Measurements from ENCODE around the gene PAWR. TPM values are rescaled to one million over a fixed set of nuclear protein-coding genes. Genes with fewer than 3 reads are reported as not detected.
A peak's percentile ranks its signal among the peaks of the same experiment; 100 is the strongest.

Gene PAWR
- total and polyA plus RNA-seq, 9 donors, result 26.4 to 125 (median 72.8) TPM

GRCh38 chr12:79725987-79726386 is 35.2 kb upstream of the PAWR start:
- no peaks in the 10 kb centered on the region for H3K27me3 ChIP-seq
- WGBS, 3 donors, result 66 to 92% (median 78%) methylated on average over 1 of the region's 1 CpG
- no peak overlapping the region for H3K27ac ChIP-seq
- intact Hi-C loops (cut with DNase I), result no loop called here
- TF ChIP-seq EP300 (IDR thresholded peaks at IDR 0.05), result no peak
- no peak for TF ChIP-seq POLR2A (IDR thresholded peaks at IDR 0.05)
- TF ChIP-seq CTCF (IDR thresholded peaks at IDR 0.05), result no peak
- no peaks in the 10 kb centered on the region for H3K36me3 ChIP-seq
- no peak overlapping the region for H3K4me3 ChIP-seq
- no peaks in the 10 kb centered on the region for H3K4me1 ChIP-seq (ENCODE audit: insufficient read depth)
- DNase-seq, result no peak
- no peaks in the 10 kb centered on the region for H3K9me3 ChIP-seq

GRCh38 chr12:79717006-79717405 is 26.2 kb upstream of the PAWR start:
- 95 to 97% (median 96%) methylated on average over 4 of the region's 4 CpGs for WGBS, 3 donors
- intact Hi-C loops (cut with DNase I), result no loop called here

GRCh38 chr12:79715308-79715707 is 24.5 kb upstream of the PAWR start:
- no peak for DNase-seq
- H3K36me3 ChIP-seq, result no peaks in the 10 kb centered on the region
- no peaks in the 10 kb centered on the region for H3K27me3 ChIP-seq
- intact Hi-C loops (cut with DNase I), result no loop called here
- no peaks in the 10 kb centered on the region for H3K4me1 ChIP-seq (ENCODE audit: insufficient read depth)
- 94 to 97% (median 96%) methylated on average over 3 of the region's 3 CpGs for WGBS, 3 donors
- no peak overlapping the region for H3K27ac ChIP-seq
- no peaks in the 10 kb centered on the region for H3K9me3 ChIP-seq
- TF ChIP-seq POLR2A (IDR thresholded peaks at IDR 0.05) (no peak), CTCF (IDR thresholded peaks at IDR 0.05) (no peak), EP300 (IDR thresholded peaks at IDR 0.05) (no peak)
- H3K4me3 ChIP-seq, result no peak overlapping the region

More at GRCh38 chr12:79717006-79717405, 26.2 kb upstream of the PAWR start:
- no peaks in the 10 kb centered on the region for H3K36me3 ChIP-seq
- no peaks in the 10 kb centered on the region for H3K9me3 ChIP-seq
- H3K4me1 ChIP-seq (ENCODE audit: insufficient read depth), result no peaks in the 10 kb centered on the region
- no peak for DNase-seq
- no peak overlapping the region for H3K4me3 ChIP-seq
- TF ChIP-seq CTCF (IDR thresholded peaks at IDR 0.05), result no peak
- TF ChIP-seq EP300 (IDR thresholded peaks at IDR 0.05), result no peak
- no peak for TF ChIP-seq POLR2A (IDR thresholded peaks at IDR 0.05)
- H3K27me3 ChIP-seq, result no peaks in the 10 kb centered on the region
- no peak overlapping the region for H3K27ac ChIP-seq

GRCh38 chr12:79710707-79711483 is 20.1 kb upstream of the PAWR start:
- intact Hi-C loops (cut with DNase I), result no loop called here
- Histone ChIP-seq H3K4me1 (ENCODE audit: insufficient read depth) (no peaks in the 10 kb centered on the region), H3K4me3 (no peak overlapping the region), H3K27ac (no peak overlapping the region), H3K27me3 (no peaks in the 10 kb centered on the region), H3K36me3 (no peaks in the 10 kb centered on the region), H3K9me3 (no peaks in the 10 kb centered on the region)
- WGBS, 3 donors, result 64 to 71% (median 64%) methylated on average over 35 to 50 of the region's 50 CpGs
- no peak for TF ChIP-seq CTCF (IDR thresholded peaks at IDR 0.05)
- peak in 1 of 5 donors; percentile 15 for DNase-seq
